Posterior vena cava (tissue), 2 donors: Measurements from ENCODE around the gene SMAD4. TPM values are rescaled to one million over a fixed set of nuclear protein-coding genes. Genes with fewer than 3 reads are reported as not detected.
"Not testable (repeated sequence)": the region's sequence is repeated elsewhere in the genome, so short reads cannot be mapped to it uniquely, and the experiment has no call there.

Experiments
- DNase-seq: peaks from one replicate; pipeline ENCODE4 v3.0.0-alpha.2; 2020; ENCODE audit warnings: low spot score
- intact Hi-C, 2 donors: fragments of 100-400 bp; cut with DNase I; formaldehyde crosslinking; loops; one replicate each; pipeline versions ENCODE4 v1.14.1 to v1.14.2; 2022 to 2023
- total RNA-seq, 2 donors: library from RNA; stranded (reverse); fragmentation: NEBNext Ultra II Directional; extraction: Animal tissue kit (Norgen Biotek cat#: 25700); gene quantifications; one replicate each; pipeline ENCODE4 v1.2.1, GENCODE V29; 2021
- donor health status: DM: yes; HTN: yes; CAD: no.
- donor health status: DM: yes; HTN: yes; CAD: no.

The SMAD4 gene
- total RNA-seq, 2 donors from 2014 or later, result 104 to 122 TPM

DNA sequence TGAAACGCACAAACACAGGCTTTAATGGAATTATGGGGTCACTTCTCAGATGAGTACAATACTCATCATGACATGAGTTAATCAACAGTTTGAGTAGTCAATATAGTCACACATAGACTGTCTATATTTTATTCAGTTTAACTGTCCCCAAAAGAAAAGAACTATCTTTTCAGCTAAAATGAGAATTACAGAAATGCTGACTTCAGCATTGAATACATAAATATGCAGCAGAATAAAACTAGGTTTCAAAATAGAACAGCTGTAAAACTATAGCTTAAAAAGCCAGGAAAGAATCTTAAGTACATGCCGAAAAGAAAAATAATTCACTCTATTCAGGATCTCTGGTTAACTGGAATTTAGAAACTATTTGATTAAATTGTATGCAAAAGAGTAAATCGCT is 30.0 kb downstream of the SMAD4 start:
- intact Hi-C loops, result no loop called here
- DNase-seq, result no peak

GRCh38 chr18:51064256-51064655 is 34.2 kb downstream of the SMAD4 start:
- DNase-seq, result no peak
- intact Hi-C loops, result no loop called here

DNA sequence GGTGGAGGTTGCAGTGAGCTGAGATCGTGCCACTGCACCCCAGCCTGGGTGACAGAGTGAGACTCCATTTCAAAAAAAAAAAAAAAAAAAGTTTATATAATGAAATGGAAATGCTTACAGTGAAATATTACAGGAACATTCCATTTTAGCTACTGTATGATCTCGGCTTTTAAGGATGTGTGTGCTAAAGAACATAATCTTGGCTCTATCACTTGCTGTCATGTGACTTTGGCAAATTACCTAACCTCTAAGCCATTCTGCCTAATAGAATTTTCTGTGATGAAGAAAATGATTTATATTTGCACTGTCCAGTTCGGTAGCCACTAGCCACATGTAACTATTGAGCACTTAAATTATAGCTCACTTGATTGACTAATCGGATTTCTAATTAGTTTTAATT is 36.3 kb downstream of the SMAD4 start:
- intact Hi-C loops, result no loop called here
- no peak for DNase-seq

GRCh38 chr18:51068105-51068504 is 38.1 kb downstream of the SMAD4 start:
- no peak for DNase-seq
- intact Hi-C loops, result no loop called here

DNA sequence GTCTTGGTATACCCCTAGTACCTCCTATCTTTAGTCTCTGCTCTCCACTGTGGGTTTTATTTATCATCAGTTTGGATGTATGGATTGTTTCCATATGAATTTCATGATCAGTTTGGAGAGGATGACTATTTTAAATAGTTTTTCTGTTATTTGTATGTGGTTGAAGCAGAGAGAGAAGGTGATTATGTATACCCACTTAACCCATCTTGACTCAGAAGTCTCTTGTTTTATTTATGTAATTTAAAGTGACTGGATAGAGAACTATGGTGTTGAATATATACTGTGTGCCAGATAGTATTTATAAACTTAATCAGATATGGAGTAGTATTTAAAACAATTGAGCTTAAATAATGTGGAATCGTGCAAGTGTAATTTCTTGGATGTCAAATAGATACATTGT is 39.9 kb downstream of the SMAD4 start:
- no peak for DNase-seq
- intact Hi-C loops, result no loop called here

- intact Hi-C loops, result no loop called here
- DNase-seq, result no peak
Measured at GRCh38 chr18:51070545-51070944, 40.5 kb downstream of the SMAD4 start.

DNA sequence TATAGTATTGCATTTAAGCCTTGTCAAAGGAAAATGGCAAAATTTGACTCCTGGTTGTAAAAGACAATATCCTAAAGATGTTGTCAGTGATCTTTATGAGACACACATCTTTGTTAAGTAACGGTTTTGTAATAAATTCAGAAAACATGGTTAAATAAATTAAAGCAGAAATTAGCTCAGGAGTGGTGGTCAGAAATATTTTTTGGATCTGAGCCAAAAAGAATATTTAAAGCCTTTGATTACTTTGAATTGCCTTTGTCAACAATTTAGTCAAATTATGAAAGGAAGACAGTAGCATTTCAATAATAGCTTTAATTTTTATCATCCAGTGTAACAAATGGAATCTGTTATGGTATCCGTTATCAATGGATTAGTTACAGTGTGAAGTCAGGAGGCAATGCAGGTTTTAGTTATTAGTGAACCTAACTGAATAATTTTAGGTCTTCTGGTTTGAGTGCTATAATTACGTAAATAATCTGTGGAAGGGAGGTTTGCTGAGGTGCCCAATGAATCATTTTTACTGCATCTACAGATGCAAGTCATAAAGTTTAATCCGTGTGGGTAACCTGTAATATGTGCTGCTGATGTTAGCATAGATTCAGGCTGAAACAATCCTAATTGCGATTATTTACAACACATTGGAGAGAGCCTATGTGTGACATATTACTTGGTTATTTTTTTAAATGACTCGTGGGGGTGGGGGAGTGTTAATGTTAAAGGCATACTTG is 42.7 kb downstream of the SMAD4 start:
- intact Hi-C loops, result no loop called here
- no peak for DNase-seq

GRCh38 chr18:51074605-51075004 is 44.6 kb downstream of the SMAD4 start:
- intact Hi-C loops, result no loop called here
- no peak for DNase-seq

DNA sequence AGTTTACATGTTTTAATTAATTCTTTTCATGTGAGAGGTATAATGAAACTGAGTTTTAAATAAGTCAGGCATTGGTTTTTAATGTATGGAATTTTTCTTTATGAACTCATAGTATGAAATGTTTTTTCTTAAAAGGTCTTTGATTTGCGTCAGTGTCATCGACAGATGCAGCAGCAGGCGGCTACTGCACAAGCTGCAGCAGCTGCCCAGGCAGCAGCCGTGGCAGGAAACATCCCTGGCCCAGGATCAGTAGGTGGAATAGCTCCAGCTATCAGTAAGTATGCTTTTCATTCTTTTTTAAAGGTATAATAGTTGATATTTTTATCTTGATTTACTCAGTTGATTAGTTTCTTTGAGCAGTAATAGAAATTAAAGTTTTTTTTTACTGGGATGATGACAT is 46.5 kb downstream of the SMAD4 start:
- no peak for DNase-seq
- intact Hi-C loops, result no loop called here

GRCh38 chr18:51077217-51077616 is 47.2 kb downstream of the SMAD4 start:
- intact Hi-C loops, result no loop called here
- no peak for DNase-seq

DNA sequence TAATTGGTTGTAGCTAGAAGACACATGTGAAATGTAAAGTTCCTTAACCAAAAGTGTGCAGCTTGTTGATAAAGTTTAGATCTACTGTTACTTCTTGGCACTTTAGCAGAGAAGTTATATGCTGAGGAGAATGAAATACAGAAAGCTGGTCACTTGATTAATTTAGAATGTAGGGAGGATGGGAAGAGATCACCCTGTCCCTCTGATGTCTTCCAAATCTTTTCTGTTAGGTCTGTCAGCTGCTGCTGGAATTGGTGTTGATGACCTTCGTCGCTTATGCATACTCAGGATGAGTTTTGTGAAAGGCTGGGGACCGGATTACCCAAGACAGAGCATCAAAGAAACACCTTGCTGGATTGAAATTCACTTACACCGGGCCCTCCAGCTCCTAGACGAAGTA is 48.0 kb downstream of the SMAD4 start:
- intact Hi-C loops, result no loop called here
- DNase-seq, result no peak

- DNase-seq, result no peak
- intact Hi-C loops, result no loop called here
Measured at GRCh38 chr18:51082571-51083267, 52.7 kb downstream of the SMAD4 start.

DNA sequence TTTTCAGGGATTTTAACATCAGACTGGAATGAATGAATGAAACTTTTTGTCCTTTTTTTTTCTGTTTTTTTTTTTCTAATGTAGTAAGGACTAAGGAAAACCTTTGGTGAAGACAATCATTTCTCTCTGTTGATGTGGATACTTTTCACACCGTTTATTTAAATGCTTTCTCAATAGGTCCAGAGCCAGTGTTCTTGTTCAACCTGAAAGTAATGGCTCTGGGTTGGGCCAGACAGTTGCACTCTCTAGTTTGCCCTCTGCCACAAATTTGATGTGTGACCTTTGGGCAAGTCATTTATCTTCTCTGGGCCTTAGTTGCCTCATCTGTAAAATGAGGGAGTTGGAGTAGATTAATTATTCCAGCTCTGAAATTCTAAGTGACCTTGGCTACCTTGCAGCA is 53.4 kb downstream of the SMAD4 start:
- DNase-seq, result no peak
- intact Hi-C loops, result no loop called here

- DNase-seq, result no peak
- intact Hi-C loops, result no loop called here
Measured at GRCh38 chr18:51088410-51088809, 58.4 kb downstream of the SMAD4 start.

DNA sequence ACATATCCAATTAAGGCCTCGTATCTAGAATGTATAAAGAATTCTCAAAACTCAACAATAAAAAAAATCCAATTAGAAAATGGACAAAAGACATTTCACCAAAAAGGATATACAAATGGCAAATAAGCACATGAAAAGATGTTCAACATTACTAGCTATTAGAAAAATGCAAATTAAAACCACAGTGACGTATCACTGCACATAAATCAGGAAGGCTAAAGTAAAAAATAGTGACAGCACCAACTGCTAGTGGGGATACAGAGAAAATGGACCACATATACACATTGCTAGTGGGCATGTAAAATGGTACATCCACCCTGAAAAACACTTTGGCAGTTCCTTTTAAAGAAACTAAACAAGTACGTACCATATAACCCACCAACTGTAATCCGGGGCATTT is 59.7 kb downstream of the SMAD4 start:
- intact Hi-C loops, result no loop called here
- DNase-seq, result no peak

- DNase-seq, result no peak
- intact Hi-C loops, result no loop called here
Measured at GRCh38 chr18:51091270-51091669, 61.3 kb downstream of the SMAD4 start.

DNA sequence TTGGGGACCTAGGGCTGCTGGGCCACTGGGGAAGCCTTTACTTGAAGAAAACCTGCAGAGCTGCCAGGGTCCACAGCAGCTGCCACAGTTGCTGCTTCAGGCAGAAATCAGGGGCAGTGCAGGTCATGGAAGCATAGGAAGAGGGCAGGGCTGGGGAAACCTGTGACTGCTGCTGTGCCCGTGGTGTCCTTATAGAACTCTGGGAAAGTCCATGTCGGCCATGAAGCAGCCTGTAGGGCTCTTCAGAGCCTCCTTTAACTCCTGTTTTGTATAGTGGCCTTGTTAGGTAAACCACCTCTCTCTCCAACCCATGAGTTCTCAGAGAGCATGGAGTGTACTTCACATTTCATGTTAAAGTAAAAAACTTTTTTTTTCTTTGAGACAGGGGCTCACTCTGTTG is 62.1 kb downstream of the SMAD4 start:
- intact Hi-C loops, result no loop called here
- no peak for DNase-seq

- DNase-seq, intact Hi-C loops: not testable (repeated sequence)
Measured at GRCh38 chr18:51092967-51093366, 63.0 kb downstream of the SMAD4 start.

GRCh38 chr18:51097021-51097822 is 67.2 kb downstream of the SMAD4 start:
- intact Hi-C loops, result no loop called here
- no peak for DNase-seq

- intact Hi-C loops, result no loop called here
- DNase-seq, result no peak
Measured at GRCh38 chr18:51098082-51098481, 68.1 kb downstream of the SMAD4 start.
